ENCODE data around the gene SPG11. TPM values are rescaled to one million over a fixed set of nuclear protein-coding genes. Genes with fewer than 3 reads are reported as not detected.

SPG11 gene
- total and polyA plus RNA-seq, 2 of the 13 experiments (the other 11 are each of a cell fraction or from before 2014, with no cell fraction given): 31.5 to 40.7 TPM

GRCh38 chr15:44585633-44586032 lies 77.8 kb downstream of the SPG11 start:
- Histone ChIP-seq H3K4me3 (replicated peaks in 1 of 3; ENCODE audit: insufficient read depth in 1 of 3, low read depth in 2 of 3, low read length in 3 of 3) (no peak overlapping the region), H3K9ac (ENCODE audit: insufficient read depth, low read depth, low read length) (no peak overlapping the region), H2AFZ (ENCODE audit: low read length) (no peak overlapping the region), H3K4me2 (ENCODE audit: low read depth, low read length) (no peak overlapping the region), H3K9me3 (ENCODE audit: low read length) (peaks cover 10% of the 10 kb centered on the region), H3K36me3 (replicated peaks in 1 of 2; ENCODE audit: control insufficient read depth in 1 of 2, insufficient read depth in 2 of 2, low read length in 2 of 2) (peaks cover 12 to 54% of the 10 kb centered on the region in 2 experiments), H4K20me1 (ENCODE audit: insufficient read depth, low read length) (no peaks in the 10 kb centered on the region), H3K27me3 (ENCODE audit: control insufficient read depth in 1 of 2, insufficient read depth in 2 of 2, low read length in 2 of 2) (no peaks in the 10 kb centered on the region), H3K27ac (ENCODE audit: extremely low read length, insufficient read depth, low read length) (no peak overlapping the region), H3K4me1 (ENCODE audit: insufficient read depth, low read length) (peaks cover 6% of the 10 kb centered on the region; the same call in 1 of the 2 replicates), H3K79me2 (ENCODE audit: insufficient read depth, low read length) (no peaks in the 10 kb centered on the region)
- no peak for DNase-seq (ENCODE audit: low spot score)
- POLR2A ChIA-PET: no interaction called here
- no TSS peak for BruUV-seq (replicated peaks)
- no peak for ATAC-seq
- no peak for TF ChIP-seq ADNP (CRISPR knock-in tag; IDR thresholded peaks at IDR 0.05)
- no peak for TF ChIP-seq ZSCAN22 (CRISPR knock-in tag; IDR thresholded peaks at IDR 0.05)
- TF ChIP-seq TAF15 (IDR thresholded peaks at IDR 0.05; ENCODE audit: low read depth, low read length, poor library complexity, severe bottlenecking): no peak
- no peak for TF ChIP-seq NR2F2 (IDR thresholded peaks at IDR 0.05; ENCODE audit: borderline replicate concordance, low read depth)
- TF ChIP-seq ZNF576 (CRISPR knock-in tag; IDR thresholded peaks at IDR 0.05): no peak
- TF ChIP-seq ZNF251 (CRISPR knock-in tag; IDR thresholded peaks at IDR 0.05): no peak
- no peak for TF ChIP-seq SMARCC2 (IDR thresholded peaks at IDR 0.05)
- TF ChIP-seq ZBTB8A (CRISPR knock-in tag; IDR thresholded peaks at IDR 0.05; ENCODE audit: borderline replicate concordance, low read depth): no peak
- no peak for TF ChIP-seq ZNF143 (CRISPR knock-in tag; IDR thresholded peaks at IDR 0.05)
- no peak for TF ChIP-seq ZNF253 (CRISPR knock-in tag; IDR thresholded peaks at IDR 0.05; ENCODE audit: borderline replicate concordance)
- no peak for TF ChIP-seq ZFP90 (CRISPR knock-in tag; IDR thresholded peaks at IDR 0.05; ENCODE audit: borderline replicate concordance)
- no peak for TF ChIP-seq ZNF816 (CRISPR knock-in tag; IDR thresholded peaks at IDR 0.05; ENCODE audit: borderline replicate concordance)
- TF ChIP-seq ZNF317 (CRISPR knock-in tag; IDR thresholded peaks at IDR 0.05): no peak
- TF ChIP-seq ZNF577 (CRISPR knock-in tag; IDR thresholded peaks at IDR 0.05; ENCODE audit: borderline replicate concordance, low read depth): no peak
- TF ChIP-seq ZNF740 (CRISPR knock-in tag; IDR thresholded peaks at IDR 0.05): no peak
- TF ChIP-seq ZNF280D (CRISPR knock-in tag; IDR thresholded peaks at IDR 0.05): no peak
- no peak for TF ChIP-seq ATF5 (CRISPR knock-in tag; IDR thresholded peaks at IDR 0.05; ENCODE audit: low read depth)
- intact Hi-C loops (cut with micrococcal nuclease; ENCODE audit: unreplicated experiment): no loop called here
- no peak for FAIRE-seq
- WGBS (ENCODE audit: low lambda C conversion rate): 98% methylated on average over 2 of the region's 2 CpGs
- CTCF ChIA-PET (ENCODE audit: low intra/inter-chr PET ratio, low total read pairs): no interaction called here
- in situ Hi-C loops (cut with HindIII; ENCODE audit: extremely low pct_ligation_motif_present, low pct_unique_long_range_greater_than_20kb): loop anchor here (10.0 to 25.0 kb wide), 2 partner anchors 149 to 327 kb away; partner anchors contain the start of gene TRIM69
